B cell (primary cell): ENCODE results near the gene SYCP2.

Experiments used
- EZH2 ChIP-seq: IDR thresholded peaks from 2 replicates; pipeline ENCODE4 v1.6.1; 2012; ENCODE audit warnings: borderline replicate concordance, low read depth, mild to moderate bottlenecking, moderate library complexity, low read length; ENCODE audit not compliant: insufficient read depth, poor library complexity, severe bottlenecking
- TF ChIP-seq, protein P1 (sequence below): fragments of 200-600 bp; IDR thresholded peaks from one replicate; pipeline ENCODE4 v1.8.0; 2022; ENCODE audit warnings: antibody characterized with exemption, mild to moderate bottlenecking

DNA sequence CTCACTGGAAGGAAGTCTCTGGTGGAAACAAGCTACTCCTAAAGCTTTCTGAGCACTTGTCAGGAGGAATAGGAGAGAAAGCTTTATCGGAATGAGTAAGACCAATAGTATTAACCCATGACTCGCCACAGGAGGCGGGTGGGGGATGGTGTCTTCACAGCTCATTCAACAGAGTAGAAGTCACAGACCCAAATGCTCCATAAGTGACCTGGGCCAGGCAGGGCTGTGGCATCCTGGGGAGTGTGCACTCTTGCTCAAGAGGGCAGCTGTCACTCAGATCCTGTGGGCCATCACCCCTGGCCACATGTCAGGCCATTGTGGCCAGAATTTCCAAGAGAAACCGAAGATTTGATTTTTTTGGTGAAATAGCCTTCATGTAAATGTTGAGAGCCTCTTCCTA, 116.0 kb downstream of the SYCP2 start:
- TF ChIP-seq, protein P1, sequence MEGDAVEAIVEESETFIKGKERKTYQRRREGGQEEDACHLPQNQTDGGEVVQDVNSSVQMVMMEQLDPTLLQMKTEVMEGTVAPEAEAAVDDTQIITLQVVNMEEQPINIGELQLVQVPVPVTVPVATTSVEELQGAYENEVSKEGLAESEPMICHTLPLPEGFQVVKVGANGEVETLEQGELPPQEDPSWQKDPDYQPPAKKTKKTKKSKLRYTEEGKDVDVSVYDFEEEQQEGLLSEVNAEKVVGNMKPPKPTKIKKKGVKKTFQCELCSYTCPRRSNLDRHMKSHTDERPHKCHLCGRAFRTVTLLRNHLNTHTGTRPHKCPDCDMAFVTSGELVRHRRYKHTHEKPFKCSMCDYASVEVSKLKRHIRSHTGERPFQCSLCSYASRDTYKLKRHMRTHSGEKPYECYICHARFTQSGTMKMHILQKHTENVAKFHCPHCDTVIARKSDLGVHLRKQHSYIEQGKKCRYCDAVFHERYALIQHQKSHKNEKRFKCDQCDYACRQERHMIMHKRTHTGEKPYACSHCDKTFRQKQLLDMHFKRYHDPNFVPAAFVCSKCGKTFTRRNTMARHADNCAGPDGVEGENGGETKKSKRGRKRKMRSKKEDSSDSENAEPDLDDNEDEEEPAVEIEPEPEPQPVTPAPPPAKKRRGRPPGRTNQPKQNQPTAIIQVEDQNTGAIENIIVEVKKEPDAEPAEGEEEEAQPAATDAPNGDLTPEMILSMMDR: no peak
- TF ChIP-seq EZH2: no peak
